GM19372 (cell line): ENCODE data around the gene PDE6G.
"Not testable (repeated sequence)": the region's sequence is repeated elsewhere in the genome, so short reads cannot be mapped to it uniquely, and the experiment has no call there.

Experiments used
- ATAC-seq: cut with Tn5 transposase; IDR thresholded peaks from one replicate; pipeline ENCODE4 v1.9.1; 2021; ENCODE audit warnings: mild to moderate bottlenecking, low read depth, moderate library complexity; ENCODE audit not compliant: unreplicated experiment

Gene PDE6G

GRCh38 chr17:81687770-81688541 lies 31.6 kb upstream of the PDE6G start:
- ATAC-seq: no peak

GRCh38 chr17:81686614-81687013 lies 30.3 kb upstream of the PDE6G start:
- no peak for ATAC-seq

GRCh38 chr17:81685108-81685507 lies 28.8 kb upstream of the PDE6G start:
- no peak for ATAC-seq

- ATAC-seq: no peak
These were observed 28.1 kb upstream of the PDE6G start for GRCh38 chr17:81684442-81684911.

GRCh38 chr17:81683584-81684441 lies 27.5 kb upstream of the PDE6G start, which contains the start of the genes ARL16 and HGS:
ARL16 (minus strand) TSS chr17:81683797; CDS start chr17:81683753, 44 bp downstream.
HGS (plus strand) TSS chr17:81684011; CDS start chr17:81684067, 56 bp downstream.
- peak; percentile 94 for ATAC-seq

- no peak for ATAC-seq
These were observed 26.9 kb upstream of the PDE6G start for GRCh38 chr17:81683208-81683583.

- ATAC-seq: no peak
These were observed 26.3 kb upstream of the PDE6G start for GRCh38 chr17:81682565-81683207.

- ATAC-seq: no peak
These were observed 25.3 kb upstream of the PDE6G start for GRCh38 chr17:81681672-81682071.

GRCh38 chr17:81680150-81680549 lies 23.8 kb upstream of the PDE6G start:
- ATAC-seq: no peak

- no peak for ATAC-seq
These were observed 20.6 kb upstream of the PDE6G start for GRCh38 chr17:81676906-81677305.

- ATAC-seq: not testable (repeated sequence)
These were observed 19.3 kb upstream of the PDE6G start for GRCh38 chr17:81675515-81676221.

GRCh38 chr17:81673561-81674258 lies 17.4 kb upstream of the PDE6G start:
- ATAC-seq: no peak

GRCh38 chr17:81672954-81673353 lies 16.6 kb upstream of the PDE6G start:
- ATAC-seq: no peak

- no peak for ATAC-seq
These were observed 16.2 kb upstream of the PDE6G start for GRCh38 chr17:81672504-81672903.

GRCh38 chr17:81667754-81668153 lies 11.4 kb upstream of the PDE6G start:
- no peak for ATAC-seq

- peak; percentile 91 for ATAC-seq
These were observed 10.2 kb upstream of the PDE6G start, which contains the start of the genes CCDC137 and OXLD1 for GRCh38 chr17:81666342-81667191. CCDC137 (plus strand) TSS chr17:81666737; CDS start chr17:81666767, 30 bp downstream. OXLD1 (minus strand) TSS chr17:81666605; CDS start chr17:81666577, 28 bp downstream.

- no peak for ATAC-seq
These were observed 9.7 kb upstream of the PDE6G start for GRCh38 chr17:81666092-81666341.

GRCh38 chr17:81665205-81666091 lies 9.1 kb upstream of the PDE6G start:
- no peak for ATAC-seq
